SK-N-SH (cell line): ENCODE measurements around the gene MZF1. TPM values are rescaled to one million over a fixed set of nuclear protein-coding genes. Genes with fewer than 3 reads are reported as not detected.

ENCODE experiments used
- CTCF ChIA-PET: fragments of 300-600, 350-600 bp; formaldehyde crosslinking; extraction: SDS; loops from one replicate; lab custom pipeline; 2021; lab: Yijun Ruan, JAX
- POLR2A ChIA-PET: fragments of 350-600 bp; sonication (Branson Sonifier 250); formaldehyde crosslinking; extraction: SDS; loops from one replicate; lab custom pipeline; 2020; ENCODE audit warnings: antibody characterized with exemption, inconsistent platforms; lab: Yijun Ruan, JAX
- DNase-seq: peaks from one replicate; pipeline ENCODE4 v3.0.0; 2012
- H2AFZ ChIP-seq: fragments of 200-600 bp; sonication (generic); 2 replicates; pipeline ENCODE4 v1.8.1; 2016; ENCODE audit warnings: antibody characterized with exemption, mild to moderate bottlenecking, low read depth
- H3F3A ChIP-seq: fragments of 200-600 bp; sonication (generic); replicated peaks from 2 replicates; pipeline ENCODE3; 2016; ENCODE audit warnings: antibody characterized with exemption, mild to moderate bottlenecking; ENCODE audit not compliant: insufficient read depth
- H3K27ac ChIP-seq, 2 experiments: fragments of 200-500 bp in 1 of 2; fragments of 200-600 bp in 1 of 2; sonication (Bioruptor generic) in 1 of 2; sonication (generic), shearing (Covaris generic) in 1 of 2; 2 replicates each; pipeline versions ENCODE4 v1.5.1 to v1.6.1; 2014 to 2016; ENCODE audit warnings: low read depth in 2 of 2, inconsistent platforms in 1 of 2, low read length in 1 of 2, mild to moderate bottlenecking in 1 of 2, mixed read lengths in 1 of 2
- H3K27me3 ChIP-seq: fragments of 200-600 bp; sonication (generic), shearing (Covaris generic); 2 replicates; pipeline ENCODE4 v1.6.1; 2016; ENCODE audit warnings: mixed run types; ENCODE audit not compliant: insufficient read depth
- H3K36me3 ChIP-seq, 2 experiments: fragments of 200-500 bp in 1 of 2; fragments of 200-600 bp in 1 of 2; sonication (Bioruptor generic) in 1 of 2; sonication (generic) in 1 of 2; replicated peaks in 1 of 2; 2 replicates each; pipeline versions ENCODE3 to v1.5.1; 2014 to 2016; ENCODE audit warnings: low read length in 1 of 2, mild to moderate bottlenecking in 1 of 2; ENCODE audit not compliant: insufficient read depth in 2 of 2, control insufficient read depth in 1 of 2
- H3K4me1 ChIP-seq, 2 experiments: fragments of 200-500 bp in 1 of 2; fragments of 200-600 bp in 1 of 2; sonication (Bioruptor generic) in 1 of 2; sonication (generic), shearing (Covaris generic) in 1 of 2; 2 replicates each; pipeline versions ENCODE4 v1.5.1 to v1.6.1; 2014 to 2016; ENCODE audit warnings: low read depth in 1 of 2, low read length in 1 of 2, mixed run types in 1 of 2; ENCODE audit not compliant: insufficient read depth in 2 of 2, control insufficient read depth in 1 of 2
- H3K4me2 ChIP-seq: fragments of 200-600 bp; sonication (generic), shearing (Covaris generic); 2 replicates; pipeline ENCODE4 v1.6.1; 2017; ENCODE audit warnings: mixed run types
- H3K4me3 ChIP-seq, 2 experiments: fragments of 200-500 bp in 1 of 2; fragments of 200-600 bp in 1 of 2; sonication (Bioruptor generic) in 1 of 2; sonication (generic), shearing (Covaris generic) in 1 of 2; 2 replicates each; pipeline versions ENCODE4 v1.5.1 to v1.8.1; 2014 to 2016; ENCODE audit warnings: low read depth in 2 of 2, inconsistent platforms in 1 of 2, low read length in 1 of 2, mild to moderate bottlenecking in 1 of 2, mixed read lengths in 1 of 2, moderate library complexity in 1 of 2
- H3K79me2 ChIP-seq: fragments of 200-600 bp; sonication (generic); 2 replicates; pipeline ENCODE4 v1.8.1; 2017; ENCODE audit warnings: mild to moderate bottlenecking; ENCODE audit not compliant: insufficient read depth
- H3K9ac ChIP-seq: fragments of 200-600 bp; sonication (generic); 2 replicates; pipeline ENCODE4 v1.6.1; 2017; ENCODE audit warnings: mixed run types
- H3K9me2 ChIP-seq: fragments of 200-600 bp; sonication (generic); 2 replicates; pipeline ENCODE4 v1.6.1; 2017; ENCODE audit warnings: mixed run types
- H3K9me3 ChIP-seq: fragments of 200-600 bp; sonication (generic); 2 replicates; pipeline ENCODE4 v1.6.1; 2017; ENCODE audit warnings: mixed run types, mild to moderate bottlenecking, moderate library complexity
- H4K20me1 ChIP-seq: fragments of 200-600 bp; sonication (generic); 2 replicates; pipeline ENCODE4 v1.6.1; 2017; ENCODE audit warnings: mild to moderate bottlenecking, mixed run types; ENCODE audit not compliant: insufficient read depth
- CTCF ChIP-seq: fragments of 200-600 bp; sonication (generic); IDR thresholded peaks from 2 replicates; pipeline ENCODE4 v1.6.1; 2017; ENCODE audit warnings: antibody characterized with exemption, mild to moderate bottlenecking, moderate library complexity
- ELF1 ChIP-seq: IDR thresholded peaks from 2 replicates; pipeline ENCODE4 v1.4.0; 2012
- EP300 ChIP-seq, 2 experiments: IDR thresholded peaks; 2 replicates each; pipeline versions ENCODE4 v1.4.0 to v1.6.1; 2012; ENCODE audit warnings: borderline replicate concordance in 1 of 2, low read depth in 1 of 2, low read length in 1 of 2
- EZH2phosphoT487 ChIP-seq: fragments of 200-600 bp; sonication (generic); IDR thresholded peaks from 2 replicates; pipeline ENCODE4 v1.6.1; 2017; ENCODE audit warnings: low read depth, mixed run types, mild to moderate bottlenecking, antibody characterized with exemption, moderate library complexity, borderline replicate concordance
- FOSL2 ChIP-seq: IDR thresholded peaks from 2 replicates; pipeline ENCODE4 v1.4.0; 2012; ENCODE audit warnings: low read depth, mild to moderate bottlenecking, moderate library complexity, borderline replicate concordance
- FOXJ3 ChIP-seq: sonication (generic); formaldehyde crosslinking; IDR thresholded peaks from 2 replicates; pipeline ENCODE4 v1.5.1; 2020; ENCODE audit warnings: mild to moderate bottlenecking, missing genetic modification reagents
- FOXM1 ChIP-seq: IDR thresholded peaks from 2 replicates; pipeline ENCODE4 v1.4.0; 2012; ENCODE audit warnings: low read depth, mild to moderate bottlenecking
- GABPA ChIP-seq: IDR thresholded peaks from 2 replicates; pipeline ENCODE4 v1.4.0; 2012; ENCODE audit warnings: low read depth, mild to moderate bottlenecking
- JUND ChIP-seq: IDR thresholded peaks from 2 replicates; pipeline ENCODE4 v1.4.0; 2012
- MAX ChIP-seq: IDR thresholded peaks from 2 replicates; pipeline ENCODE4 v1.4.0; 2012; ENCODE audit warnings: low read depth
- MXI1 ChIP-seq: IDR thresholded peaks from 2 replicates; pipeline ENCODE4 v1.6.1; 2012; ENCODE audit warnings: mild to moderate bottlenecking, low read depth, low read length, improper control_type of control experiment
- RAD21 ChIP-seq: IDR thresholded peaks from 2 replicates; pipeline ENCODE4 v1.6.1; 2012; ENCODE audit warnings: mild to moderate bottlenecking, low read length
- RCOR1 ChIP-seq: fragments of 150-350 bp; IDR thresholded peaks from 2 replicates; pipeline ENCODE4 v1.6.1; 2017; ENCODE audit warnings: antibody characterized with exemption, low read length
- RXRA ChIP-seq: IDR thresholded peaks from 2 replicates; pipeline ENCODE4 v1.4.0; 2012; ENCODE audit warnings: low read depth, mild to moderate bottlenecking, borderline replicate concordance
- SMC3 ChIP-seq: IDR thresholded peaks from 2 replicates; pipeline ENCODE4 v1.6.1; 2012; ENCODE audit warnings: low read depth, low read length, improper control_type of control experiment
- TCF12 ChIP-seq: IDR thresholded peaks from 2 replicates; pipeline ENCODE4 v1.4.0; 2012
- TEAD4 ChIP-seq: IDR thresholded peaks from 2 replicates; pipeline ENCODE4 v1.4.0; 2012; ENCODE audit warnings: mild to moderate bottlenecking, borderline replicate concordance; ENCODE audit not compliant: insufficient read depth
- USF2 ChIP-seq: fragments of 150-350 bp; IDR thresholded peaks from 2 replicates; pipeline ENCODE4 v1.6.1; 2017; ENCODE audit warnings: antibody characterized with exemption, low read length, low read depth, borderline replicate concordance
- WGBS: methylation state at CpG from one replicate; pipeline ENCODE4 v1.1.6; 2017; ENCODE audit warnings: low lambda C conversion rate; 5-methylcytosine and 5-hydroxymethylcytosine counted together
- polyA plus RNA-seq, 3 experiments: library from polyadenylated mRNA; depleted of rRNA; stranded (reverse); fragments of >200 nt; gene quantifications; 2 replicates each; pipeline ENCODE4 v1.2.3, GENCODE V29; 2012

The MZF1 gene
- polyA plus RNA-seq, 1 of the 3 experiments (the other 2 are of a cell fraction), result 31.8 TPM

- no peak for TF ChIP-seq USF2
Measured at GRCh38 chr19:58560921-58561320, 12.2 kb downstream of the MZF1 start (continued).

GRCh38 chr19:58560007-58560887, 12.9 kb downstream of the MZF1 start:
- no peaks in the 10 kb centered on the region for H3K9me2 ChIP-seq
- H3K27me3 ChIP-seq, result no peaks in the 10 kb centered on the region
- POLR2A ChIA-PET, result interaction anchor here (0.9 to 5.7 kb wide), 8 partner anchors 9 to 46 kb away, joined by 3 to 35 read pairs (median 10); partner anchors contain the start of genes MZF1, TRIM28 and ZBTB45
- CTCF ChIA-PET, result no interaction called here
- peak overlapping the region; percentile 100 for H3K9ac ChIP-seq
- peaks cover 30% of the 10 kb centered on the region for H3F3A ChIP-seq
- H3K9me3 ChIP-seq, result no peaks in the 10 kb centered on the region
- peak overlapping the region; percentile 99 for H3K4me2 ChIP-seq
- TF ChIP-seq SMC3 (no peak), RCOR1 (no peak), MAX (no peak), ELF1 (no peak), RXRA (no peak), FOXJ3 (CRISPR knock-in tag) (no peak), GABPA (no peak), TCF12 (no peak), TEAD4 (no peak)
- peaks cover 16 to 17% of the 10 kb centered on the region in 2 experiments for H3K36me3 ChIP-seq
- H3K4me1 ChIP-seq, result peaks cover 20 to 64% of the 10 kb centered on the region in 2 experiments; a peak in 3 of 4 replicates
- no peak overlapping the region for H2AFZ ChIP-seq
- H3K79me2 ChIP-seq, result peaks cover 34% of the 10 kb centered on the region
- peak overlapping the region; percentile 91 to 96 for H3K4me3 ChIP-seq
- peak overlapping the region; percentile 99 to 100 for H3K27ac ChIP-seq
- DNase-seq, result no peak
- H4K20me1 ChIP-seq, result peaks cover 9% of the 10 kb centered on the region; the same call in 1 of the 2 replicates
- WGBS, result 94% methylated on average over 7 of the region's 8 CpGs

- WGBS, result under 1% methylated on average over 29 of the region's 33 CpGs
- no peaks in the 10 kb centered on the region for H3K27me3 ChIP-seq
- peaks cover 36% of the 10 kb centered on the region for H3F3A ChIP-seq
- ChIA-PET POLR2A (interaction anchor here (0.6 to 5.7 kb wide), 8 partner anchors 10 to 45 kb away, joined by 3 to 35 read pairs (median 8); partner anchors contain the start of genes MZF1, TRIM28 and ZBTB45), CTCF (no interaction called here)
- 0 out of 2 replicates have a peak overlapping the region, but pooled peaks have one; percentile 19 for H2AFZ ChIP-seq
- no peaks in the 10 kb centered on the region for H3K9me3 ChIP-seq
- H3K36me3 ChIP-seq, result peaks cover 16 to 18% of the 10 kb centered on the region in 2 experiments
- no peaks in the 10 kb centered on the region for H3K9me2 ChIP-seq
- peak; percentile 93 for DNase-seq
- H3K79me2 ChIP-seq, result peaks cover 35% of the 10 kb centered on the region
- H3K4me3 ChIP-seq, result peak overlapping the region; percentile 91 to 96
- H3K4me1 ChIP-seq, result peaks cover 20 to 67% of the 10 kb centered on the region in 2 experiments; a peak in 3 of 4 replicates
- H3K9ac ChIP-seq, result peak overlapping the region; percentile 100
- peaks cover 9% of the 10 kb centered on the region; the same call in 1 of the 2 replicates for H4K20me1 ChIP-seq
- H3K4me2 ChIP-seq, result peak overlapping the region; percentile 99
- H3K27ac ChIP-seq, result peak overlapping the region; percentile 99 to 100
- TF ChIP-seq RAD21 (no peak), TCF12 (peak; percentile 6; the same call in 1 of the 2 replicates), EP300 (IDR thresholded peaks at IDR 0.05; ENCODE audit: borderline replicate concordance in 1 of 2, low read depth in 1 of 2, low read length in 1 of 2) (no peak), FOXJ3 (CRISPR knock-in tag) (no peak), CTCF (no peak), ELF1 (peak; percentile 67), MAX (peak; percentile 98), USF2 (no peak), FOXM1 (no peak), EZH2phosphoT487 (no peak), JUND (no peak), MXI1 (peak; percentile 93), FOSL2 (no peak)
Measured at GRCh38 chr19:58559275-58560006, 13.7 kb downstream of the MZF1 start.
